RWPE2 (cell line): ENCODE data around the gene CARD10.

Experiments used
- ATAC-seq: fragments of 200-7000 bp; cut with Tn5 transposase; 3 replicates; pipeline ENCODE4 v1.9.1; 2021; ENCODE audit warnings: low read depth
- DNase-seq: peaks from one replicate; pipeline ENCODE4 v3.0.0-alpha.2; 2020; ENCODE audit warnings: low spot score
- H3K27ac ChIP-seq: fragments of 450-650 bp; 2 replicates; pipeline ENCODE4 v1.5.1; 2017; ENCODE audit warnings: mild to moderate bottlenecking; ENCODE audit not compliant: poor library complexity, severe bottlenecking
- H3K27me3 ChIP-seq: fragments of 250-450 bp; sonication (Bioruptor Pico); 2 replicates; pipeline ENCODE4 v1.5.1; 2021; ENCODE audit warnings: mild to moderate bottlenecking, moderate library complexity; ENCODE audit not compliant: insufficient read depth, poor library complexity, severe bottlenecking
- H3K36me3 ChIP-seq: fragments of 250-450 bp; sonication (Bioruptor Pico); 2 replicates; pipeline ENCODE4 v1.5.1; 2020; ENCODE audit warnings: low read depth, mild to moderate bottlenecking, moderate library complexity
- H3K4me1 ChIP-seq: fragments of 250-450 bp; sonication (Bioruptor Pico); 2 replicates; pipeline ENCODE4 v1.5.1; 2021; ENCODE audit warnings: mild to moderate bottlenecking, moderate library complexity; ENCODE audit not compliant: insufficient read depth, poor library complexity, severe bottlenecking
- H3K4me3 ChIP-seq: fragments of 250-450 bp; sonication (Bioruptor Pico); 2 replicates; pipeline ENCODE4 v1.5.1; 2021; ENCODE audit warnings: mild to moderate bottlenecking, moderate library complexity; ENCODE audit not compliant: severe bottlenecking
- H3K9me3 ChIP-seq: fragments of 250-450 bp; sonication (Bioruptor Pico); 2 replicates; pipeline ENCODE4 v1.5.1; 2021; ENCODE audit warnings: mild to moderate bottlenecking, moderate library complexity; ENCODE audit not compliant: severe bottlenecking
- CTCF ChIP-seq: fragments of 450-650 bp; IDR thresholded peaks from one replicate; pipeline ENCODE4 v1.5.1; 2017; ENCODE audit warnings: mild to moderate bottlenecking, moderate library complexity; ENCODE audit not compliant: poor library complexity, severe bottlenecking

Gene CARD10

GRCh38 chr22:37566329-37566837 lies 47.2 kb upstream of the CARD10 start:
- TF ChIP-seq CTCF, result no peak
- Histone ChIP-seq H3K9me3 (no peaks in the 10 kb centered on the region), H3K4me3 (no peak overlapping the region), H3K27me3 (no peaks in the 10 kb centered on the region), H3K4me1 (peaks cover 45% of the 10 kb centered on the region), H3K36me3 (peaks cover 40% of the 10 kb centered on the region), H3K27ac (peak overlapping the region; percentile 42)
- DNase-seq (no peak), ATAC-seq (no peak)

- no peak for TF ChIP-seq CTCF
- DNase-seq (no peak), ATAC-seq (no peak)
- H3K27me3 ChIP-seq, result no peaks in the 10 kb centered on the region
- H3K36me3 ChIP-seq, result peaks cover 40% of the 10 kb centered on the region
- H3K4me3 ChIP-seq, result no peak overlapping the region
- no peak overlapping the region for H3K27ac ChIP-seq
- H3K9me3 ChIP-seq, result no peaks in the 10 kb centered on the region
- H3K4me1 ChIP-seq, result peaks cover 45% of the 10 kb centered on the region
Observed at GRCh38 chr22:37565830-37566229, 46.6 kb upstream of the CARD10 start.

GRCh38 chr22:37564111-37564711 lies 45.0 kb upstream of the CARD10 start:
- Histone ChIP-seq H3K27ac (peak overlapping the region; percentile 93), H3K36me3 (peaks cover 40% of the 10 kb centered on the region), H3K27me3 (no peaks in the 10 kb centered on the region), H3K9me3 (no peaks in the 10 kb centered on the region), H3K4me1 (peaks cover 31% of the 10 kb centered on the region), H3K4me3 (no peak overlapping the region)
- ATAC-seq (no peak), DNase-seq (no peak)
- no peak for TF ChIP-seq CTCF

- peak overlapping the region; percentile 93 for H3K27ac ChIP-seq
- no peak overlapping the region for H3K4me3 ChIP-seq
- no peaks in the 10 kb centered on the region for H3K9me3 ChIP-seq
- peak; percentile 44 for ATAC-seq
- TF ChIP-seq CTCF, result no peak
- peak; percentile 85 for DNase-seq
- peaks cover 40% of the 10 kb centered on the region for H3K36me3 ChIP-seq
- peaks cover 31% of the 10 kb centered on the region for H3K4me1 ChIP-seq
- no peaks in the 10 kb centered on the region for H3K27me3 ChIP-seq
Observed at GRCh38 chr22:37563153-37564081, 44.2 kb upstream of the CARD10 start.
